ENCODE measurements around the gene ACTG1. TPM values are rescaled to one million over a fixed set of nuclear protein-coding genes. Genes with fewer than 3 reads are reported as not detected.

ACTG1 gene
- total RNA-seq, 4 donors from 2014 or later, result 1,168 to 4,304 (median 2,945) TPM

DNA sequence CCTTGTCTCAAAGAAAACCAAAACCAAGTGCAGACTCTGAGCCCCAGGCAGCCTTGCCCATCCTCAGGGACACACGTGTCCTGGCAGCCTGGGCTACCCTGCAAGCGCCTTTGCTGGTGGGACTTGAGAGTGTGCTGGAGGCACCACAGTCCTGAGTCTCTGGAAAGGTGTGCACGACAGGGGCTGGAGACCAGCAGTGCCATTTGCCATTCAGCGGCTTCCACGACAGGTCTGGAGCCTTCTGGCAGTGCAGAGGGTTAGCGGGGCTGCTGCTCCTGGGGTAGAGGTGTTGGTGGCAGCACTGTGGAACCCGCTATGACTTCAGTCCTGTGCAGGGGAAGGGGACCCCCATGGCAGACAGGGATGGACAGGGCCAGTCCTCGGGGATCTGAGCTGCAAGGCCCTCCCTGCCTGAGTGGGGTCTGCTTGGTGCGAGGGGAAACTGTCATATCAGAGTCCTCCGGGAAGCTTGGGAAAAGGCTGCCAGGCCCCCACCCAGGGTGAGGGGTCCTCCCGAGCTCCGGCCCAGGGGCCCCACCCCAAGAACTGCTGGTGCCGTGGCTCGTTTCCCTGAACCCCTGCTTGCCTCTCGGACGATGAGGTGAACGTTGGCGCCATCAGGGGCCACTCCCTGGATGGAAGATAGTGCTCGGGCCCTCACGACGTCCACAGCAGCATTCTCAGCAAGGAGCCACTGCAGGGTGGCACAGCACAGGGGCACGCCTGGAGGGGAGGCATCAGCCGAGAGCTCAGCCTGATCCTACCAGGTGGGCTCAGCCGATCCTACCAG, 32.8 kb upstream of the ACTG1 start:
- no peaks in the 10 kb centered on the region for H3K27me3 ChIP-seq
- H3K36me3 ChIP-seq, result peaks cover 24 to 36% of the 10 kb centered on the region in 2 donors

DNA sequence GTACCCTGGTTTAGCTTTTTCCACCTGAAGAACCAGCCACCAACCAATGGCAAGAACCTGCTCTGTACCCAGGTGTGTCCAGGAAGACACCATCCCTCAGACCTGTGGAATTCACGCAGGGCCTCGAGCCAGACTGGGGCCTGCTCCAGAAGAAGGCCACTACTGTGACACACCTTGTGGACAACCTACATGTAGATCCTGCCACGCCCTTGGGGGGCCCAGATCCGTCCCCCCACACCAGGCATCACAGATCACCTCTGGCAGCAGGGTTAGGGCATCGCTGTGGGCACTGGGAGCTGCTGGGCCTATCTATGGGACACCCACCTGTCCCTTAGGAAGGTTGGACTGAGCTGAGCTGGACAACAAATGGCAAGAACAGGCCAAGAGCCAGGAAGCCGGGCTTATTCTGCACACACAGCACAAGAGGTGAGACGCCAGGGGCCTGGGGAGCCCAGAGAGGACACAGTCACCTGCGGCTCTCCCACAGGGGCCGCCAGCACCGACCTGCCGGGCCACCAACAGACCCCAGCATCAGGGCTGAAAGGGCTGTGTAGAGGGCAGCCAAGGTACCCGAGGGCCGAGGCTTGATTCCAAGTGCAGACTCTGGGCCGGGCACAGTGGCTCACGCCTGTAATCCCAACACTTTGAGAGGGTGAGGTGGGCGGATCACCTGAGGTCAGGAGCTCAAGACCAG, 31.8 kb upstream of the ACTG1 start:
- DNase-seq, result no peak
- Histone ChIP-seq H3K27me3 (no peaks in the 10 kb centered on the region), H3K4me3 (replicated peaks in 1 of 3) (no peak overlapping the region), H3K4me1 (no peaks in the 10 kb centered on the region), H3K9me3 (no peaks in the 10 kb centered on the region), H3K36me3 (peaks cover 24 to 39% of the 10 kb centered on the region in 2 donors), H3K27ac (no peak overlapping the region)
- intact Hi-C loops (cut with DNase I), result loop anchor here (10.0 kb wide), 1 partner anchor 60 kb away; no protein-coding TSS in a partner anchor
- WGBS, 2 donors, result 91 to 94% methylated on average over 7 to 8 of the region's 16 CpGs
- TF ChIP-seq, protein P1, sequence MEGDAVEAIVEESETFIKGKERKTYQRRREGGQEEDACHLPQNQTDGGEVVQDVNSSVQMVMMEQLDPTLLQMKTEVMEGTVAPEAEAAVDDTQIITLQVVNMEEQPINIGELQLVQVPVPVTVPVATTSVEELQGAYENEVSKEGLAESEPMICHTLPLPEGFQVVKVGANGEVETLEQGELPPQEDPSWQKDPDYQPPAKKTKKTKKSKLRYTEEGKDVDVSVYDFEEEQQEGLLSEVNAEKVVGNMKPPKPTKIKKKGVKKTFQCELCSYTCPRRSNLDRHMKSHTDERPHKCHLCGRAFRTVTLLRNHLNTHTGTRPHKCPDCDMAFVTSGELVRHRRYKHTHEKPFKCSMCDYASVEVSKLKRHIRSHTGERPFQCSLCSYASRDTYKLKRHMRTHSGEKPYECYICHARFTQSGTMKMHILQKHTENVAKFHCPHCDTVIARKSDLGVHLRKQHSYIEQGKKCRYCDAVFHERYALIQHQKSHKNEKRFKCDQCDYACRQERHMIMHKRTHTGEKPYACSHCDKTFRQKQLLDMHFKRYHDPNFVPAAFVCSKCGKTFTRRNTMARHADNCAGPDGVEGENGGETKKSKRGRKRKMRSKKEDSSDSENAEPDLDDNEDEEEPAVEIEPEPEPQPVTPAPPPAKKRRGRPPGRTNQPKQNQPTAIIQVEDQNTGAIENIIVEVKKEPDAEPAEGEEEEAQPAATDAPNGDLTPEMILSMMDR (IDR thresholded peaks at IDR 0.05), result no peak
- no peak for TF ChIP-seq POLR2A (IDR thresholded peaks at IDR 0.05)

More for the DNA sequence above, 32.8 kb upstream of the ACTG1 start:
- TF ChIP-seq, protein P1 (IDR thresholded peaks at IDR 0.05), result no peak
- no peak for TF ChIP-seq POLR2A (IDR thresholded peaks at IDR 0.05)
- H3K9me3 ChIP-seq, result no peaks in the 10 kb centered on the region
- intact Hi-C loops (cut with DNase I), result loop anchor here (10.0 kb wide), 1 partner anchor 59 kb away; no protein-coding TSS in a partner anchor
- WGBS, 2 donors, result 79 to 88% methylated on average over 8 to 18 of the region's 24 CpGs
- H3K4me3 ChIP-seq (replicated peaks in 1 of 3), result no peak overlapping the region
- no peaks in the 10 kb centered on the region for H3K4me1 ChIP-seq
- H3K27ac ChIP-seq, result no peak overlapping the region
- DNase-seq, result no peak

DNA sequence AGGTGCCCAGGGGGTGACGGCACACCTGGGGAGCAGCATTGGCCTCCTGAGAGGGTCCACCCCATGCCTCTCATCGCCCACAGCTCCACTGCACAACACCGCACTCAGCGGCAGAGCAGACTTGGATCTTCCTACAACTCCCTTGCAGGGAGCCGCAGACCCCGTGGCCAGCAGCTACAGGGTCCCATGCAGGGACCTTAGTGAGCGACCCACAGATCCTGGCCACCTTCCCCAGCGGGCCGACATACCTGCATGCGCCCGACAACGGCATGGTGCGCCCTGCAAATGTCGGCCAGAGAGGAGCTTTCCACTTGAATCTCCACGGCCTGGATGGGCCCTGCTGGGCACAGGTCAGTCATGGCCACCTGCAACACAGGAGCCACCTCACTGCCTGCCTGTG, 31.2 kb upstream of the ACTG1 start:
- no peak for DNase-seq
- intact Hi-C loops (cut with DNase I), result loop anchor here (10.0 kb wide), 1 partner anchor 61 kb away; no protein-coding TSS in a partner anchor
- Histone ChIP-seq H3K4me1 (no peaks in the 10 kb centered on the region), H3K9me3 (no peaks in the 10 kb centered on the region), H3K27ac (no peak overlapping the region), H3K27me3 (no peaks in the 10 kb centered on the region), H3K4me3 (replicated peaks in 1 of 3) (no peak overlapping the region), H3K36me3 (peaks cover 24 to 39% of the 10 kb centered on the region in 2 donors)
- no peak for TF ChIP-seq POLR2A (IDR thresholded peaks at IDR 0.05)
- TF ChIP-seq, protein P1 (IDR thresholded peaks at IDR 0.05), result no peak
- 92 to 97% methylated on average over 12 to 14 of the region's 15 CpGs for WGBS, 2 donors

DNA sequence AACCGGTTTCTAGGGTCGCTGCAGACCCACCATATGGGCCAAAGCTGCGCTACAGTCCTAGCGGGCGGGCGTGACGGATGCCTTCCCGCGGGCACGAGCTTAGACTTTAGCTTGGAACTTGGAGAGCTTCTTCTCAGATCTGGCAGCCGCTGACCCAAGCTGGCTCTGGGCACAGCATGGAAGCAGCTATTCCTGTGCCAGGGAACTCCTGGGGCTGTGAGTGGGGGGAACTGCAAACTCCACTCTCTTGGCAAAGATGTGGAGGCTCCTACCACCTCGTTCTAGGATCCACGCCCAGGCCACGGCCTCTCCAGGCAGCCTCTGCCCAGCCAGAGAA, 30.7 kb upstream of the ACTG1 start:
- no peak for DNase-seq
- 94 to 95% methylated on average over 8 to 12 of the region's 14 CpGs for WGBS, 2 donors
- intact Hi-C loops (cut with DNase I), result loop anchor here (10.0 kb wide), 1 partner anchor 61 kb away; no protein-coding TSS in a partner anchor
- Histone ChIP-seq H3K4me3 (replicated peaks in 1 of 3) (no peak overlapping the region), H3K4me1 (no peaks in the 10 kb centered on the region), H3K27me3 (no peaks in the 10 kb centered on the region), H3K27ac (no peak overlapping the region), H3K9me3 (no peaks in the 10 kb centered on the region), H3K36me3 (peaks cover 24 to 39% of the 10 kb centered on the region in 2 donors)
- TF ChIP-seq, protein P1 (IDR thresholded peaks at IDR 0.05), result no peak
- TF ChIP-seq POLR2A (IDR thresholded peaks at IDR 0.05), result no peak

Data from thyroid gland (tissue), 4 donors.